ENCODE measurements around the gene TINCR. TPM values are rescaled to one million over a fixed set of nuclear protein-coding genes. Genes with fewer than 3 reads are reported as not detected.

TINCR gene
- total RNA-seq, 2 donors from 2014 or later, result 6.7 to 8.4 TPM

DNA sequence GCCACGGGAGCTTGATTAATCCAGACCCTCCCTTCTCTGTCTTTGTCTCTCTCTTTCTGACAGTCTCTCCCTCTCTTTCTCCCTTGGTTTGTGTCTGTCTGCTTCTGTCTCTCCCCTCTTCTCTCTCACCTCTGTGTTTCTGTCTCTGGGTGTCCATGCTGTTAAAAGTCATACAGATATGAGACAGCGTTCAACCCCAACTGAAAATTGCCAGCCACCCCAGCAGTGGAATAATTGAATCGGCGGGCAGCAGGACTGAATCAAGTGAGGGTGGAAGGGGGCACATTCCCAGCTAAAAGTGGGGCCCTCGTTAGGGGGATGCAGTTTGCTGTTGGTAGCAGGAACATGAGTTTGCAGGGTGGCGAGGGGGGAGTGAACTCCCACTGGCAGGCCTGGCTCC, 43.7 kb downstream of the TINCR start:
- DNase-seq (ENCODE audit: low spot score), result no peak
- Histone ChIP-seq H3K4me1 (replicated peaks) (no peaks in the 10 kb centered on the region), H3K9me3 (no peaks in the 10 kb centered on the region), H3K27me3 (replicated peaks; ENCODE audit: insufficient read depth) (no peaks in the 10 kb centered on the region), H3K36me3 (no peaks in the 10 kb centered on the region), H3K4me3 (no peak overlapping the region), H3K27ac (no peak overlapping the region)
- intact Hi-C loops (cut with DNase I), result no loop called here
- no peak for TF ChIP-seq POLR2AphosphoS5 (IDR thresholded peaks at IDR 0.05)
- TF ChIP-seq POLR2A (IDR thresholded peaks at IDR 0.05), result no peak
- TF ChIP-seq, protein P1, sequence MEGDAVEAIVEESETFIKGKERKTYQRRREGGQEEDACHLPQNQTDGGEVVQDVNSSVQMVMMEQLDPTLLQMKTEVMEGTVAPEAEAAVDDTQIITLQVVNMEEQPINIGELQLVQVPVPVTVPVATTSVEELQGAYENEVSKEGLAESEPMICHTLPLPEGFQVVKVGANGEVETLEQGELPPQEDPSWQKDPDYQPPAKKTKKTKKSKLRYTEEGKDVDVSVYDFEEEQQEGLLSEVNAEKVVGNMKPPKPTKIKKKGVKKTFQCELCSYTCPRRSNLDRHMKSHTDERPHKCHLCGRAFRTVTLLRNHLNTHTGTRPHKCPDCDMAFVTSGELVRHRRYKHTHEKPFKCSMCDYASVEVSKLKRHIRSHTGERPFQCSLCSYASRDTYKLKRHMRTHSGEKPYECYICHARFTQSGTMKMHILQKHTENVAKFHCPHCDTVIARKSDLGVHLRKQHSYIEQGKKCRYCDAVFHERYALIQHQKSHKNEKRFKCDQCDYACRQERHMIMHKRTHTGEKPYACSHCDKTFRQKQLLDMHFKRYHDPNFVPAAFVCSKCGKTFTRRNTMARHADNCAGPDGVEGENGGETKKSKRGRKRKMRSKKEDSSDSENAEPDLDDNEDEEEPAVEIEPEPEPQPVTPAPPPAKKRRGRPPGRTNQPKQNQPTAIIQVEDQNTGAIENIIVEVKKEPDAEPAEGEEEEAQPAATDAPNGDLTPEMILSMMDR (IDR thresholded peaks at IDR 0.05), result no peak
- 66% methylated on average over 6 of the region's 6 CpGs for WGBS

DNA sequence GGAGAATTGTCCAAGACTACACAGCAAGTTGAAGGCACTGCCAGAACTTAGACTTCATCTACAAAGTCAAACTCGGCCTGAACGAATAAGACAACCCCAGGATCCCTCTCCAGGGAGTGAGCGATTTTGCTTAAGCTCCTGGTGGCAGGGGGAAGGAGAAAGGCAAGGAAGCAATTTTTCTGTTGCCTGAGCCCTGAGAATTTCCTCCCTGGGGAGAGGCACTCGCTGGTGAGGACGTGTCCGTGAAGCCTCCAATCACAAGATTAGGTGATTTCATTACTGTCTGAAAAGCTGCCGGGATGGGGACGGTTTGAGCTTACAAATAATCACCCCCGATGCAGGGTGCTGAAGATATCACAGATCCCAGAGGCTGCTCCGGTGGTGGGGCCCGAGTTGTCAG, 45.6 kb downstream of the TINCR start:
- Histone ChIP-seq H3K9me3 (no peaks in the 10 kb centered on the region), H3K27me3 (replicated peaks; ENCODE audit: insufficient read depth) (no peaks in the 10 kb centered on the region), H3K4me1 (replicated peaks) (no peaks in the 10 kb centered on the region), H3K27ac (no peak overlapping the region), H3K4me3 (no peak overlapping the region), H3K36me3 (no peaks in the 10 kb centered on the region)
- TF ChIP-seq POLR2A (IDR thresholded peaks at IDR 0.05) (no peak), POLR2AphosphoS5 (IDR thresholded peaks at IDR 0.05) (no peak)
- TF ChIP-seq, protein P1 (IDR thresholded peaks at IDR 0.05), result no peak
- WGBS, result 58% methylated on average over 11 of the region's 11 CpGs
- intact Hi-C loops (cut with DNase I), result no loop called here
- no peak for DNase-seq (ENCODE audit: low spot score)

DNA sequence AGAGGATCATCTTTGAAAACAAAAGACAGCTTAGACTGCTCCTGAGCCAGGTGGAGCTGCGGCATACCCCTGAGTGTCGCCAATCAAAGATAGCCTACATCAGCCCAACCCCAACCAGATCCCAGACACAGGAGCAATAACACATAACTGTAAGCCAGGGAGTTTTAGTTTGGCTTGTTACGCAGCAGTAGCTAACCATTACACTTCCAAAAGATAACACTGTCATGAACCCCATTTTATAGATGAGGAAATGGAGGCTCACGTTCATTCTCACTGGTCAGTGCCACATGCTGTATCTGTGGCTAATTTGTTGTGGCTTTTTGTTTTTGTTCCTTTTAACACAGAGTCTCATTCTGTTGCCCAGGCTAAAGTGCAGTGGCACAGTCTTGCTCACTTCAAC, 47.3 kb downstream of the TINCR start:
- TF ChIP-seq, protein P1 (IDR thresholded peaks at IDR 0.05), result no peak
- TF ChIP-seq POLR2A (IDR thresholded peaks at IDR 0.05), result no peak
- TF ChIP-seq POLR2AphosphoS5 (IDR thresholded peaks at IDR 0.05), result no peak
- no peaks in the 10 kb centered on the region for H3K9me3 ChIP-seq

DNA sequence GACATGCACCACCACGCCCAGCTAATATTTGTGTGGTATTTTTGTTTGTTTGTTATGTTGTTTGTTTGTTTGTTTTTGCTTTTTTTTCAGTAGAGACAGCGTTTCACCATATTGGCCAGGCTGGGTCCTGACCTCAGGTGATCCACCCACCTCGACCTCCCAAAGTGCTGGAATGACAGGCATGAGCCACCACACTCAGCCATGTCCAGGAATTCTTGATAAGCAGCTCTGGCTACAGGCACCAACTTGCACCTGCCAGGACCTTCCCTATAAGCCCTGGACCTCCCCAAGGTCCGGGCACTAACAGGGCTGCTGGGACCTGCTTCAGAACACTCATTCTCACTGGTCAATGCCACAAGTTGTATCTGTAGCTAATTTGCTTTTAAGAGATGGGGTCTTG, 48.7 kb downstream of the TINCR start:
- WGBS, result 59% methylated on average over 4 of the region's 4 CpGs
- intact Hi-C loops (cut with DNase I), result no loop called here
- H3K36me3 ChIP-seq, result no peaks in the 10 kb centered on the region

More for the DNA sequence above, 47.3 kb downstream of the TINCR start:
- H3K36me3 ChIP-seq, result no peaks in the 10 kb centered on the region
- H3K4me1 ChIP-seq (replicated peaks), result no peaks in the 10 kb centered on the region
- no peak overlapping the region for H3K4me3 ChIP-seq
- no peak for DNase-seq (ENCODE audit: low spot score)
- 87% methylated on average over 4 of the region's 4 CpGs for WGBS
- no peak overlapping the region for H3K27ac ChIP-seq
- intact Hi-C loops (cut with DNase I), result no loop called here
- H3K27me3 ChIP-seq (replicated peaks; ENCODE audit: insufficient read depth), result no peaks in the 10 kb centered on the region

DNA sequence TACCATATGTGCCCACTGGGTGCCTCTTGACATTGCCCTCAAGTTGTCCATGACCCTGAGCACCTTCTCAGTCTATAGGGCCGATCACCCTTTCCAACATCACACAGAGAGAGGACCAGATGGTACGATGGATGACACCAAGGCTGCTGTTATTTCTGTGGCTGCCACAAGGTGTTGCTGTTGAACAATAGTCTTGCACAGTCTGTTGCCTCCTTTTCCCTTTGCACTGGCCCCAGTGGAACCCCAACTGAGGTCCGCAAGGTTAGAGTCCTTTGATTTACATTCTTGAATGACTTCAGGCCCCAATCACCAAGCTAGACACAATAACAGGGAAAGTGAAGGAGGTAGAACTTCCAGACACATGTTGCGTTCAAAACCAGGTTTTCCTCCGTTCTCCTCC, 52.0 kb downstream of the TINCR start:
- Histone ChIP-seq H3K4me3 (no peak overlapping the region), H3K4me1 (replicated peaks) (no peaks in the 10 kb centered on the region), H3K36me3 (no peaks in the 10 kb centered on the region), H3K27me3 (replicated peaks; ENCODE audit: insufficient read depth) (no peaks in the 10 kb centered on the region), H3K27ac (no peak overlapping the region), H3K9me3 (no peaks in the 10 kb centered on the region)
- no peak for DNase-seq (ENCODE audit: low spot score)
- intact Hi-C loops (cut with DNase I), result no loop called here
- 81% methylated on average over 5 of the region's 5 CpGs for WGBS
- no peak for TF ChIP-seq POLR2A (IDR thresholded peaks at IDR 0.05)
- TF ChIP-seq, protein P1 (IDR thresholded peaks at IDR 0.05), result no peak
- no peak for TF ChIP-seq POLR2AphosphoS5 (IDR thresholded peaks at IDR 0.05)

More for the DNA sequence above, 48.7 kb downstream of the TINCR start:
- no peaks in the 10 kb centered on the region for H3K9me3 ChIP-seq
- no peak overlapping the region for H3K27ac ChIP-seq
- H3K27me3 ChIP-seq (replicated peaks; ENCODE audit: insufficient read depth), result no peaks in the 10 kb centered on the region
- H3K4me1 ChIP-seq (replicated peaks), result no peaks in the 10 kb centered on the region
- no peak for DNase-seq (ENCODE audit: low spot score)
- no peak overlapping the region for H3K4me3 ChIP-seq
- TF ChIP-seq POLR2AphosphoS5 (IDR thresholded peaks at IDR 0.05), result no peak
- no peak for TF ChIP-seq POLR2A (IDR thresholded peaks at IDR 0.05)
- TF ChIP-seq, protein P1 (IDR thresholded peaks at IDR 0.05), result no peak

All from prostate gland (tissue), 2 donors.